ENCODE results near the gene NEK8.

The NEK8 gene

DNA sequence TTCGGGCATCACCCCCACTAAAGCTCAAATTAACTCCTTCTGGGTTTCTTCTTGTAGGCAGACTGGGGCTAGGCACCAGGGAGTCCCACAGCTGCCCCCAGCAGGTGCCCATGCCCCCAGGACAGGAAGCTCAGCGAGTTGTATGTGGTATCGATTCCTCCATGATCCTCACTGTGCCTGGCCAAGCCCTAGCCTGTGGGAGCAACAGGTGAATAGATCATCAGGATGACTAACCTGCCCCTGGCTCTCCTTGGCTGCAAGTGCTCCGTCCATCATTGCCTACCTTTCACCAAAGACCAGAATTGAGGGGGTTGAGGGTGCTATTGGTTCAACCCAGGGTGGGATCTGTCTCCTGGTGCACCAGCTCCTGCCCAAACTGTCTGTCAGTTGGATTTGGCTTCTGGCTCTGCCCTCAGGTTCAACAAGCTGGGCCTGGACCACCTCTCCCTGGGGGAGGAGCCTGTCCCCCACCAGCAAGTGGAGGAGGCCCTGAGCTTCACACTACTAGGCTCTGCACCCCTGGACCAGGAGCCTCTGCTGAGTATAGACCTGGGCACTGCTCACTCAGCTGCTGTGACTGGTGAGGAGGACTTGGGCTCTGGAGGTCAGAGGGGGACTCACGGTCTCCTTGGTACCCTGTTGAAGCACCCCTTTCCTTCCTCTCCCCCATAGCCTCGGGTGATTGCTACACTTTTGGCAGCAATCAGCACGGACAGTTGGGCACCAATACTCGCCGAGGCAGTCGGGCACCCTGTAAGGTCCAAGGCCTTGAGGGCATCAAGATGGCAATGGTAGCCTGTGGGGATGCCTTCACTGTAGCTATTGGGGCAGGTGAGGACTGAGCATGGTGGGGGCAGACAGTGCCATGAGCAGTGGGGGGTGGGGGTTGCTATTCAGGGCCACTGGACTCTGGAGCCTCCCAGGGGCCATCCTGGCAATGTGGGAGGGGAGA is 12.1 kb downstream of the NEK8 start:
- no peak overlapping the region for H3K4me3 ChIP-seq (ENCODE audit: low read length)
- DNase-seq (ENCODE audit: low read depth, low spot score), result no peak

- no peak overlapping the region for H3K4me3 ChIP-seq (ENCODE audit: low read length)
- DNase-seq (ENCODE audit: low read depth, low spot score), result no peak
These were observed 13.1 kb downstream of the NEK8 start for GRCh38 chr17:28741358-28742349.

- peak within 1 kb of the TSS; percentile 90 for H3K4me3 ChIP-seq (ENCODE audit: low read length)
- DNase-seq (ENCODE audit: low read depth, low spot score), result no peak
These were observed 14.9 kb downstream of the NEK8 start, which contains the start of gene TRAF4 for GRCh38 chr17:28743243-28744103. TSS of gene TRAF4 (plus strand) at chr17:28744011. CDS start at chr17:28744113, 102 bp downstream.

GRCh38 chr17:28744104-28744971 is 15.8 kb downstream of the NEK8 start:
- H3K4me3 ChIP-seq (ENCODE audit: low read length), result peak overlapping the region; percentile 90
- DNase-seq (ENCODE audit: low read depth, low spot score), result no peak

DNA sequence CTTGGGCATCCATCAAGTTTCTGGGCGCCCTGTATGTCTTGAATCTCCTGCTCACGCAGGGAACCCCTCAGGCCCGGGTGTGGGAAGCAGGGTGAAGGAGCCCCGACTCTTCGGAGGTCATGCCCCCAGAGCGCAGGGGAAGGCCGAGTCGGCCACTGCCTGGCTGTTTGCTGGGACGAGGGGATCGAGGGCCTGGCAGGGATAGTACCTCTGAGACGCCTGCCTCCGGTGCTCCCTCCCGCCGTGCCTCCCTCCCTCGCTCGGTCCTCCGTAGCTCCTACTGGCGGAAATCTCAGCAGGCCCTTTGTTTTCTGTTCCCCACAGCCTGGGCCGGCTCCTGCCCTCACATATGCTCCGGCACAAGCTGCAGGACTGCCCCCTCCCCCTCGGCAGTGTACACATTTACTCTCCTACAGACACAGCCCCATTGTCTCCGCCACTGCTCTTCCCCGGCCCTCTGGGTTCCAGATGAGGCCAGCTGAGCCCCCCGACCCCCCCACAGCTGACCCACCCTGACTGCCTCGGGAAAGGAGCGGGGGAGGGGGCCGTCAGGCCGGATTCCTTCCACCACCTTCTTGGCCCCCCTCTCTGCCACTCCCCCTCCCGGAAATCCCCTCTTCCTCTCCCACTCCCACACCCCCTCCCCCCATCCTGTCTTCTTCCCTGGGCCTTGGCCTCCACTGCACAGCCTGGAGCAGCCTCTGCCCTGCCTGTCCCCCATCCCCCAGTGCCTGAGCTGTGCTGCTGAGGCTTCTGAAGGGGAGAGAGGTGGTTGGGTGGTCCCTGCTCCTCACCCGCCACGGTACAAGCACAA is 16.6 kb downstream of the NEK8 start:
- peak overlapping the region; percentile 90 for H3K4me3 ChIP-seq (ENCODE audit: low read length)
- DNase-seq (ENCODE audit: low read depth, low spot score), result no peak

DNA sequence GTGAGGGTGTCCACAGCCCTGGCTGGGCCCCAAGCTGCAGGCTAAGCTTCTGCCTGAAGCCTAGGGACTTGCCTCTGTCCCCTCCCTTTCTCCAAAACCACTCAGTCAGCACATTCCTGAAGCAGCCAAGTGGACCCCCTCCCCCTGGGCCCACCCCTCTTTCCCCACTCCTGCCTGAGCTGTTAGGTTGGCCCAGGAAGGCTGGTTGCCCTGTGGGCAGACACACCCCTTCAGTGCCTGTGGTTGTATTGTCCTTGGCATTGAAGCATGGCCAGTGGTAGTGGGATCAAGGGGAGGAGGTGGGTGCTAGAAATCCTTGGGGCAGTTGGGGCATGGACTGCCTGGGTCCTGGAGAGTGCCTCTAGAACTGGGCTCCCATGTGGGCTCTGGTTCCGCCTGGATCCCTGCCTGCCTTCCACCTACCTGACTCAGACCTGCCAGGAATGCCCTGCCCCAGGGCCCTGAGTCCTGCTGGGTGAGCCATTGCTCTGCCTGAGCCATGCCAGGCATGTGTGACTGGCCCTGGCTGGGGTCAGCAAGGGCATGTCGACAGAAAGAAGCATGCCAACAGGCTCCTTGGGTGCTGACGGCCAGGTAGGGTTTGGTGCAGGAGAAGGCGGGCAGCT is 17.3 kb downstream of the NEK8 start:
- DNase-seq (ENCODE audit: low read depth, low spot score), result no peak
- H3K4me3 ChIP-seq (ENCODE audit: low read length), result peak overlapping the region; percentile 90

- DNase-seq (ENCODE audit: low read depth, low spot score), result no peak
- no peak overlapping the region for H3K4me3 ChIP-seq (ENCODE audit: low read length)
These were observed 18.0 kb downstream of the NEK8 start for GRCh38 chr17:28746611-28747050.

DNA sequence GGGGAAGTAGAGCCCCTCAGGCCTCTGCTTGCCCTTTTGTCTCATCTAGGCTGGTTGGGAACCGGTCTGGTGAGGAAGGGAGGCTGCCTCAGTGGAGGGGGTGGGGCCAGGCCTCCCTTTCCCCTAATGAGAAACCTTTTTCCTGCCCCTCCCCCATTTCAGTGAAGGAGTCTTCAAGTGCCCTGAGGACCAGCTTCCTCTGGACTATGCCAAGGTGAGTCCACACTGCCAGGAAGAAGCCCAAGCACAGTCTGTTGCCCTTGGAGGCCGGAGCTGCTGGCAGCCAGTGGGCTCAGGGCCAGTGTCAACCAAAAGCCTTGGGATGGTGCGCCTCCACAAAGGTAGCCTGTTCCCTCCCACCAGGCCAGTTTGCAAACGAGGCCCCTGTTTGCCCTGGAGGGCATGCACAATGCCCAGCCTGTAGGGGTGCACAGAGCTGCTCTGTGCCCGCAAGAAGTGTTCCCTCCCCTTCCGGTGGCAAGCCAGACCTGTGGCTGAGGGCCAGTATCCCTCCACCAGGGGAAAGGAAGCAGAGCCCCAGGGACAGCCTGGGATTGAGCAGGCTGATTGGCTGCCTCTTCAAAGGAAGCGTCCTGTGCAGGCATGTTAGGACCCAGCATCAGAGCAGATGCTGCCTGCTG is 18.6 kb downstream of the NEK8 start:
- no peak overlapping the region for H3K4me3 ChIP-seq (ENCODE audit: low read length)
- DNase-seq (ENCODE audit: low read depth, low spot score), result no peak

DNA sequence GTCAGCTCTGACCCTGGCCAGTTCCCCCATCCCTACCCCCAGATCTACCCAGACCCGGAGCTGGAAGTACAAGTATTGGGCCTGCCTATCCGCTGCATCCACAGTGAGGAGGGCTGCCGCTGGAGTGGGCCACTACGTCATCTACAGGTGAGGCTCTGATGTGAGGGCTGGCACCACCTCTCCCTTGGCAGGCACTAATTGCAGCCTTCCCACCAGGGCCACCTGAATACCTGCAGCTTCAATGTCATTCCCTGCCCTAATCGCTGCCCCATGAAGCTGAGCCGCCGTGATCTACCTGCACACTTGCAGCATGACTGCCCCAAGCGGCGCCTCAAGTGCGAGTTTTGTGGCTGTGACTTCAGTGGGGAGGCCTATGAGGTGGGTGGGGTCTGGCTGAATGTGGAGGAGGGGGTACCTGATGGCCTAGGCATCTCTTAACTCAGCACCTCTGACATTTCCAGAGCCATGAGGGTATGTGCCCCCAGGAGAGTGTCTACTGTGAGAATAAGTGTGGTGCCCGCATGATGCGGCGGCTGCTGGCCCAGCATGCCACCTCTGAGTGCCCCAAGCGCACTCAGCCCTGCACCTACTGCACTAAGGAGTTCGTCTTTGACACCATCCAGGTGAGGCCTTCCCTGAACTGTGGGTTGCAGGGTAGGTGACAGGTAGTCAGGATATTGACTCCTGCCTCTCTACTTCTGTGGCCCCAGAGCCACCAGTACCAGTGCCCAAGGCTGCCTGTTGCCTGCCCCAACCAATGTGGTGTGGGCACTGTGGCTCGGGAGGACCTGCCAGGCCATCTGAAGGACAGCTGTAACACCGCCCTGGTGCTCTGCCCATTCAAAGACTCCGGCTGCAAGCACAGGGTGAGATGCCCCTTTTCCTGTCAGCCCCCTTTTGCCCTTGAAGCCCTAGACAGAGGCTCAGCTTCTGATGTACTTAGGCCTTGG is 19.5 kb downstream of the NEK8 start:
- H3K4me3 ChIP-seq (ENCODE audit: low read length), result no peak overlapping the region
- no peak for DNase-seq (ENCODE audit: low read depth, low spot score)

DNA sequence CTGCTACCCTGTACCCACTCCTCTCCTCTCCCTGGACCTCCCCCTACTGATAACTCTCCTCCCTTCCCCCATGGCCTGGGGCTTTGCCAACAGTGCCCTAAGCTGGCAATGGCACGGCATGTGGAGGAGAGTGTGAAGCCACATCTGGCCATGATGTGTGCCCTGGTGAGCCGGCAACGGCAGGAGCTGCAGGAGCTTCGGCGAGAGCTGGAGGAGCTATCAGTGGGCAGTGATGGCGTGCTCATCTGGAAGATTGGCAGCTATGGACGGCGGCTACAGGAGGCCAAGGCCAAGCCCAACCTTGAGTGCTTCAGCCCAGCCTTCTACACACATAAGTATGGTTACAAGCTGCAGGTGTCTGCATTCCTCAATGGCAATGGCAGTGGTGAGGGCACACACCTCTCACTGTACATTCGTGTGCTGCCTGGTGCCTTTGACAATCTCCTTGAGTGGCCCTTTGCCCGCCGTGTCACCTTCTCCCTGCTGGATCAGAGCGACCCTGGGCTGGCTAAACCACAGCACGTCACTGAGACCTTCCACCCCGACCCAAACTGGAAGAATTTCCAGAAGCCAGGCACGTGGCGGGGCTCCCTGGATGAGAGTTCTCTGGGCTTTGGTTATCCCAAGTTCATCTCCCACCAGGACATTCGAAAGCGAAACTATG is 20.4 kb downstream of the NEK8 start:
- DNase-seq (ENCODE audit: low read depth, low spot score), result no peak
- no peak overlapping the region for H3K4me3 ChIP-seq (ENCODE audit: low read length)

- no peak overlapping the region for H3K4me3 ChIP-seq (ENCODE audit: low read length)
- no peak for DNase-seq (ENCODE audit: low read depth, low spot score)
These were observed 21.1 kb downstream of the NEK8 start for GRCh38 chr17:28749516-28750177.

DNA sequence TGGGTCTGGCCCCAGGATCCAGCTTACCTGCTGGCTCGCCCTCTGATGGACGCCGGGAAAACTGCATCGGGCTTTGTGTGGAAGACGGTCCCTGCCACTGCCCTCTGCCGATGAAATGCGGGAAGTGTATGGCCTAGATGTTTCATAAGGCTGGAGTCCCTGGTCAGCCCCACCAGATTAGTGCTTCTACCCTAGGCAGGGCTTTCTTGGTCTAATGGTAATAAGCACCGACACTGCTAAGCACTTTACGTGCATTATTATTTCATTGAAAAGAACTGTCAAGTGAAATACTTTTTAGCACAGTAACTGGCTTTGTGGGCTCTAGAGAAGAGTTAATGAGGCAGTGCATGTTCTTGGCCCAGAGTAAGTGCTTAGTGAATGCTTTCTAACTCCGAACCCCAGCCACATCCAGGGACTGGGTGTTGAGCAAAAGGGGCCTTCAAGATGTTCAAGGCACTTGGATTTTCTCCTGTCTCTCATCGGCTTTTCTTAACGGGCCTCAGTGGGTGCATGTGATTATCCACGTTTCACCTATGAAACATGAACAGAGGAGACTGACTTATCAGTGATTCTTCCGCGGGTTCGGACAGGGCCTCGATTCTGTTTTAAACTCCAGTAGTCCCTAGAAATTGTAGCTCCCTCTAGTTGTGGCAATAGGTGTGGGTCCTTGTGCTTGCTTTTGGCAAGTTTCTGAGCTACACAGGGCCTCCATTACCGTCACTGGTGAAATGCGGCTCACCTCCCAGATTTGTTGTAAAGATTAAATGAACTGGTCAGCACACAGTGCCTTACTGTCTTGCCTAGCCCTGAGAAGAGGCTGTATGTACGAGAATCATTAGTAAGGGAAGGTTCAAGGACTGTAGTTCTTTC is 21.8 kb downstream of the NEK8 start:
- no peak overlapping the region for H3K4me3 ChIP-seq (ENCODE audit: low read length)
- peak; percentile 85 for DNase-seq (ENCODE audit: low read depth, low spot score)
